PC-9 (cell line): ENCODE data around the gene MYBL2. TPM values are rescaled to one million over a fixed set of nuclear protein-coding genes. Genes with fewer than 3 reads are reported as not detected.
"Not testable (repeated sequence)": the region's sequence is repeated elsewhere in the genome, so short reads cannot be mapped to it uniquely, and the experiment has no call there.

ENCODE experiments used
- BruUV-seq: library from RNA; stranded (reverse); fragments of 400-500 nt; replicated peaks from 2 replicates; lab custom pipeline; 2021; lab: Mats Ljungman, UMichigan
- CTCF ChIA-PET: fragments of 300-600 bp; sonication (Branson Sonifier 250); formaldehyde crosslinking; loops from one replicate; lab custom pipeline; 2022; ENCODE audit warnings: antibody characterized with exemption; lab: Charles Lee
- POLR2A ChIA-PET: fragments of 300-600 bp; sonication (Branson Sonifier 250); formaldehyde crosslinking; loops from one replicate; lab custom pipeline; 2022; ENCODE audit warnings: antibody characterized with exemption; ENCODE audit not compliant: unreplicated experiment; lab: Charles Lee
- DNase-seq, 2 experiments: peaks; one replicate each; pipeline versions ENCODE4 v3.0.0 to v3.0.0-alpha.2; 2015 to 2022; ENCODE audit warnings: mixed read lengths in 1 of 2
- H2AFZ ChIP-seq: fragments of 200-600 bp; sonication (generic); 2 replicates; pipeline ENCODE4 v1.8.1; 2017; ENCODE audit warnings: antibody characterized with exemption
- H3F3A ChIP-seq: fragments of 200-600 bp; sonication (generic); 2 replicates; pipeline ENCODE4 v1.8.1; 2017; ENCODE audit warnings: antibody characterized with exemption, mild to moderate bottlenecking, low read depth; ENCODE audit not compliant: insufficient read depth
- H3K27ac ChIP-seq: fragments of 200-600 bp; sonication (generic); 2 replicates; pipeline ENCODE4 v1.6.1; 2016; ENCODE audit warnings: mixed run types
- H3K27me3 ChIP-seq: fragments of 200-600 bp; sonication (generic); 2 replicates; pipeline ENCODE4 v1.6.1; 2016; ENCODE audit warnings: low read depth, mixed run types; ENCODE audit not compliant: insufficient read depth
- H3K36me3 ChIP-seq: fragments of 200-600 bp; sonication (generic); 2 replicates; pipeline ENCODE4 v1.6.1; 2016; ENCODE audit warnings: low read depth, mixed run types
- H3K4me1 ChIP-seq: fragments of 200-600 bp; sonication (generic); replicated peaks from 2 replicates; pipeline ENCODE4 v1.6.1; 2016; ENCODE audit warnings: mixed run types; ENCODE audit not compliant: insufficient read depth
- H3K4me2 ChIP-seq: fragments of 200-600 bp; sonication (generic); 2 replicates; pipeline ENCODE4 v1.6.1; 2017; ENCODE audit warnings: mixed run types
- H3K4me3 ChIP-seq: fragments of 200-600 bp; sonication (generic); 2 replicates; pipeline ENCODE4 v1.6.1; 2016; ENCODE audit warnings: mixed run types
- H3K79me2 ChIP-seq: fragments of 200-600 bp; sonication (generic); 2 replicates; pipeline ENCODE4 v1.6.1; 2017; ENCODE audit warnings: low read depth, mixed run types
- H3K9me2 ChIP-seq: fragments of 200-600 bp; sonication (generic); 2 replicates; pipeline ENCODE4 v1.8.1; 2017; ENCODE audit warnings: mild to moderate bottlenecking; ENCODE audit not compliant: insufficient read depth
- H3K9me3 ChIP-seq: fragments of 200-600 bp; sonication (generic); 2 replicates; pipeline ENCODE4 v1.8.1; 2016; ENCODE audit warnings: low read depth; ENCODE audit not compliant: insufficient read depth
- H4K20me1 ChIP-seq: fragments of 200-600 bp; sonication (generic); 2 replicates; pipeline ENCODE4 v1.8.1; 2017; ENCODE audit not compliant: insufficient read depth
- EZH2 ChIP-seq: fragments of 200-600 bp; sonication (generic); IDR thresholded peaks from 2 replicates; pipeline ENCODE4 v1.8.0; 2017; ENCODE audit warnings: antibody characterized with exemption, low read depth
- intact Hi-C: fragments of 100-400 bp; cut with micrococcal nuclease; formaldehyde crosslinking; loops from one replicate; pipeline ENCODE4 v1.10.0; 2022; ENCODE audit not compliant: unreplicated experiment
- total RNA-seq: library from RNA; stranded (reverse); gene quantifications from 2 replicates; pipeline ENCODE4 v1.2.3, GENCODE V29; 2021
- TF ChIP-seq, protein P1 (sequence below): fragments of 200-600 bp; sonication (generic); conservative IDR thresholded peaks from 2 replicates; pipeline ENCODE4 v1.6.1; 2017; ENCODE audit warnings: mixed run types, antibody characterized with exemption, mild to moderate bottlenecking, moderate library complexity

The MYBL2 gene
- total RNA-seq, 1 experiment from 2014 or later: 152 TPM

DNA sequence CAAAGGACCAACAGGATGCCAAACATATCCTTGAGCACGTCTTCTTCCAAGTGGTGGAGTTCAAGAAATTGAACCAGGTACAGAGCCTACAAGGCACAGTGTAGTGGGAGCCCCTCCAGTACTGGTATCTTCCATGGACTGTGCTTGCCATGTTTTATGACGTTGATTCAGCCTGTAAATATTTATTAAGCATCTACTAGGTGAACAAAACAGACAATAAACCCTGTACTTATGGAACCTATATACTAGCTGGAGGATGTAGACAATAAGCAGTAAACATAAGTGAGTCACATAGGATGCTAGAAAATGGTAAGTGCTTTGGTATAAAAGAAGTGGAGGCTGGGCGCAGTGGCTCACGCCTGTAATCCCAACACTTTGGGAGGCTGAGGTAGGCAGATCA is 24.4 kb upstream of the MYBL2 start:
- Histone ChIP-seq H3K4me2 (no peak overlapping the region), H3K4me3 (no peak overlapping the region), H3K9me3 (no peaks in the 10 kb centered on the region), H3K9me2 (no peaks in the 10 kb centered on the region), H3F3A (no peaks in the 10 kb centered on the region), H4K20me1 (no peaks in the 10 kb centered on the region), H3K79me2 (no peaks in the 10 kb centered on the region), H3K27ac (no peak overlapping the region), H2AFZ (no peak overlapping the region), H3K36me3 (peaks cover 11% of the 10 kb centered on the region; the same call in 1 of the 2 replicates), H3K27me3 (no peaks in the 10 kb centered on the region), H3K4me1 (no peaks in the 10 kb centered on the region)
- no peak for TF ChIP-seq EZH2
- TF ChIP-seq, protein P1, sequence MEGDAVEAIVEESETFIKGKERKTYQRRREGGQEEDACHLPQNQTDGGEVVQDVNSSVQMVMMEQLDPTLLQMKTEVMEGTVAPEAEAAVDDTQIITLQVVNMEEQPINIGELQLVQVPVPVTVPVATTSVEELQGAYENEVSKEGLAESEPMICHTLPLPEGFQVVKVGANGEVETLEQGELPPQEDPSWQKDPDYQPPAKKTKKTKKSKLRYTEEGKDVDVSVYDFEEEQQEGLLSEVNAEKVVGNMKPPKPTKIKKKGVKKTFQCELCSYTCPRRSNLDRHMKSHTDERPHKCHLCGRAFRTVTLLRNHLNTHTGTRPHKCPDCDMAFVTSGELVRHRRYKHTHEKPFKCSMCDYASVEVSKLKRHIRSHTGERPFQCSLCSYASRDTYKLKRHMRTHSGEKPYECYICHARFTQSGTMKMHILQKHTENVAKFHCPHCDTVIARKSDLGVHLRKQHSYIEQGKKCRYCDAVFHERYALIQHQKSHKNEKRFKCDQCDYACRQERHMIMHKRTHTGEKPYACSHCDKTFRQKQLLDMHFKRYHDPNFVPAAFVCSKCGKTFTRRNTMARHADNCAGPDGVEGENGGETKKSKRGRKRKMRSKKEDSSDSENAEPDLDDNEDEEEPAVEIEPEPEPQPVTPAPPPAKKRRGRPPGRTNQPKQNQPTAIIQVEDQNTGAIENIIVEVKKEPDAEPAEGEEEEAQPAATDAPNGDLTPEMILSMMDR: no peak
- ChIA-PET POLR2A (no interaction called here), CTCF (no interaction called here)
- DNase-seq: no peak
- intact Hi-C loops: no loop called here
- no TSS peak for BruUV-seq

DNA sequence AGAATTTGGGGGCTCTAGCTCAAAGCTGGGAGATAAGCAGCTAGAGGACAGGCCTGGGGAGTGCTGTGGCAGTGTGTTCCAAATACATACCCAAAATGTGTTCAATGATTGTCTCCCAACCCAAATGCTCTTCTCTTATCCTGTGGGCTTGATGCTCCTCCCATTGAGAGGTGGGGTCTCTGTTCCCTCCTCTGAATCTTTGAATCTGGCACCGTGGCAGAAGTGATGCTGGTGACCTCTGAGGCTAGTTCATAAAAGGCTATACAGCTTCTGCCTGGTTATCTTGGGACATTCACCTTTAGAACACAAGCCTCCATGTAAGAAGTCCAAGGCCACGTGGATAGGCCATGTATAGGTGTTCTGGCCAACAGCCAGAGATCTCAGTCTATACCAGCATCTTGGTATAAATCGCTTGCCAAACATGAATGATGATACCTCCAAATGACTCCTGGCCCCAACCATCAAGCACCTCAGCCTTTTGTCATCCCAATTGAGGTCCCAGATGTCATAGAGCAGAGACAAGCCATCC is 15.9 kb upstream of the MYBL2 start:
- H4K20me1 ChIP-seq: no peaks in the 10 kb centered on the region
- no peak overlapping the region for H3K27ac ChIP-seq
- H3F3A ChIP-seq: peaks cover 5% of the 10 kb centered on the region; the same call in 1 of the 2 replicates
- DNase-seq: no peak
- intact Hi-C loops: no loop called here
- no peaks in the 10 kb centered on the region for H3K9me3 ChIP-seq
- POLR2A ChIA-PET: no interaction called here
- BruUV-seq: no TSS peak
- no peak overlapping the region for H3K4me3 ChIP-seq
- CTCF ChIA-PET: no interaction called here
- no peak overlapping the region for H3K4me2 ChIP-seq
- no peak overlapping the region for H2AFZ ChIP-seq
- H3K4me1 ChIP-seq: peaks cover 1% of the 10 kb centered on the region; the same call in 1 of the 2 replicates
- TF ChIP-seq, protein P1: no peak
- TF ChIP-seq EZH2: no peak
- H3K79me2 ChIP-seq: no peaks in the 10 kb centered on the region
- H3K9me2 ChIP-seq: no peaks in the 10 kb centered on the region
- H3K27me3 ChIP-seq: no peaks in the 10 kb centered on the region
- 0 out of 2 replicates have a peak, but pooled peaks cover 3% of the 10 kb centered on the region for H3K36me3 ChIP-seq

DNA sequence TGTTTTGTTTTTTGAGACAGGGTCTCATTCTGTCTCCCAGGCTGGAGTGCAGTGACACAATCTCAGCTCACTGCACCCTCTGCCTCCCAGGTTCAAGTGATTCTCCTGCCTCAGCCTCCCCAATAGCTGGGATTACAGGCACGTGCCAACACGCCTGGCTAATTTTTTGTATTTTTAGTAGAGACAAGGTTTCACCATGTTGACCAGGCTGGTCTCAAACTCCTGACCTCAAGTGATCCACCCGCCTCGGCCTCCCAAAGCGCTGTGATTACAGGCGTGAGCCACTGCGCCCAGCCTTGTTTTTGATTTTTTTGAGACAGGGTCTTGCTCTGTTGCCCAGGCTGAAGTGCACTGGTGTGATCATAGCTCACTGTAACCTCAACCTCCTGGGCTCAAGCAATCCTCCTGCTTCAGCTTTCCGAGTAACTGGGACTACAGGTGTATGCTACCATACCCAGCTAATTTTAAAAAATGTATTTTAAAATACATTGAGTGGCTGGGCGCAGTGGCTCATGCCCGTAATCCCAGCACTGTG is 15.2 kb upstream of the MYBL2 start:
- DNase-seq, H3K27me3 ChIP-seq, H4K20me1 ChIP-seq, H3F3A ChIP-seq, H3K4me1 ChIP-seq, H3K27ac ChIP-seq, H3K4me3 ChIP-seq, BruUV-seq, H3K4me2 ChIP-seq, H3K9me3 ChIP-seq, intact Hi-C loops, H3K79me2 ChIP-seq, H2AFZ ChIP-seq, POLR2A ChIA-PET, H3K9me2 ChIP-seq, H3K36me3 ChIP-seq, CTCF ChIA-PET: not testable (repeated sequence)

DNA sequence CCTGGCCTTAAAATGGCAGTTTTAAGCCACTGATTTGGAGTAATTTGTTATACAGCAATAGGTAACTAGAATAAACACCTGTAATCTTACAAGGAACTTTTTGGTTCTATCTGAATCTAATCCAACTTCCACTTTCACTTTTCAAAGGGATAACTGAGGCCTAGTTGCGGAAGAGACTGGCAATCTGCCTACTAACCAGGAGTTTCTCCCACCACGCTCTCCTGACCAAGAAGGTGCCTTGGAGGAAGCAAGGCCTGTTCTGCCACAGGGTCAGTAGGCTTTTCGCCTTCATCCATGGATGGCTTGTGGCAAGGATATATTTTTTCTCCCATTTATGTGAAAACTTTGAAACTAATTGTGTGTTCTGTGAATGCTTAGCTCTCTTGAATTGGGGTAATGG is 12.9 kb upstream of the MYBL2 start:
- Histone ChIP-seq H3K9me2 (no peaks in the 10 kb centered on the region), H3K4me1 (peaks cover 13% of the 10 kb centered on the region), H4K20me1 (no peaks in the 10 kb centered on the region), H3K36me3 (no peaks in the 10 kb centered on the region), H3K4me3 (no peak overlapping the region), H3F3A (peaks cover 14% of the 10 kb centered on the region; the same call in 1 of the 2 replicates), H3K9me3 (no peaks in the 10 kb centered on the region), H3K27ac (no peak overlapping the region), H2AFZ (no peak overlapping the region), H3K4me2 (no peak overlapping the region), H3K27me3 (no peaks in the 10 kb centered on the region), H3K79me2 (0 out of 2 replicates have a peak, but pooled peaks cover 4% of the 10 kb centered on the region)
- POLR2A ChIA-PET: no interaction called here
- DNase-seq: no peak
- CTCF ChIA-PET: no interaction called here
- no peak for TF ChIP-seq EZH2
- TF ChIP-seq, protein P1: no peak
- intact Hi-C loops: no loop called here
- no TSS peak for BruUV-seq

DNA sequence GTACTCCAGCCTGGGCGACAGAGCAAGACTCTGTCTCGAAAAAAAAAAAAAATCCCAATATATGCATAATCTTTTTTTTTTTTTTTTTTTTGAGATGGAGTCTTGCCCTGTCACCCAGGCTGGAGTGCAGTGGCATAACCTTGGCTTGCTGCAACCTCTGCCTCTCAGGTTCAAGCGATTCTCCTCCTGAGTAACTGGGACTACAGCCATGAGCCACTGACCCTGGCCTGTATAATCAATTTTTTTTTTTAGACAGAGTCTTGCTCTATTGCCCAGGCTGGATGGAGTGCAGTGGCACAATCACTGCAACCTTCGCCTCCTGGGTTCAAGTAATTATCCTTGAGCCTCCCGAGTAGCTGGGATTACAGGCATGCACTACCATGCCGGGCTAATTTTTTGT is 11.7 kb upstream of the MYBL2 start:
- H3K4me1 ChIP-seq: peaks cover 15% of the 10 kb centered on the region
- CTCF ChIA-PET: not testable (repeated sequence)

More for the DNA sequence above, 11.7 kb upstream of the MYBL2 start:
- H4K20me1 ChIP-seq, H3K27ac ChIP-seq, H3K79me2 ChIP-seq, H3K9me3 ChIP-seq, BruUV-seq, DNase-seq, H3K36me3 ChIP-seq, H2AFZ ChIP-seq, H3K27me3 ChIP-seq, H3K4me3 ChIP-seq, H3K4me2 ChIP-seq, POLR2A ChIA-PET, H3K9me2 ChIP-seq, intact Hi-C loops: not testable (repeated sequence)
- H3F3A ChIP-seq: peaks cover 14% of the 10 kb centered on the region; the same call in 1 of the 2 replicates
